Liver (tissue), 9 donors: Measurements from ENCODE around the gene PREX1. TPM values are rescaled to one million over a fixed set of nuclear protein-coding genes. Genes with fewer than 3 reads are reported as not detected.

ENCODE experiments used
- DNase-seq: peaks from one replicate; pipeline ENCODE4 v3.0.0-alpha.2; 2017; ENCODE audit warnings: low spot score
- H3K27ac ChIP-seq, 2 donors: one replicate each; pipeline ENCODE4 v1.7.0; 2013; ENCODE audit warnings: inconsistent platforms in 2 of 2, low read length in 2 of 2, control low read depth in 1 of 2, low read depth in 1 of 2, mild to moderate bottlenecking in 1 of 2
- H3K27me3 ChIP-seq, 4 donors: one replicate each; pipeline versions ENCODE4 v1.6.1 to v1.7.0; 2013; ENCODE audit warnings: low read length in 3 of 4, inconsistent platforms in 1 of 4, mild to moderate bottlenecking in 1 of 4, moderate library complexity in 1 of 4; ENCODE audit not compliant: control insufficient read depth in 4 of 4, insufficient read depth in 4 of 4
- H3K36me3 ChIP-seq, 4 donors: one replicate each; pipeline versions ENCODE4 v1.6.1 to v1.7.0; 2013; ENCODE audit warnings: low read length in 3 of 4, mild to moderate bottlenecking in 3 of 4, low read depth in 1 of 4, moderate library complexity in 1 of 4; ENCODE audit not compliant: control insufficient read depth in 4 of 4, insufficient read depth in 3 of 4
- H3K4me1 ChIP-seq, 4 donors: one replicate each; pipeline versions ENCODE4 v1.6.1 to v1.7.0; 2013; ENCODE audit warnings: low read length in 3 of 4, mild to moderate bottlenecking in 3 of 4, moderate library complexity in 1 of 4; ENCODE audit not compliant: control insufficient read depth in 4 of 4, insufficient read depth in 4 of 4
- H3K4me3 ChIP-seq, 3 donors: one replicate each; pipeline versions ENCODE4 v1.6.1 to v1.7.0; 2013; ENCODE audit warnings: low read length in 3 of 3, control low read depth in 1 of 3, low read depth in 1 of 3, mild to moderate bottlenecking in 1 of 3
- H3K9ac ChIP-seq, 2 donors: one replicate each; pipeline ENCODE4 v1.7.0; 2013; ENCODE audit warnings: low read length in 2 of 2, mild to moderate bottlenecking in 2 of 2, moderate library complexity in 2 of 2, control low read depth in 1 of 2, low read depth in 1 of 2
- H3K9me3 ChIP-seq, 4 donors: one replicate each; pipeline versions ENCODE4 v1.6.1 to v1.7.0; 2013; ENCODE audit warnings: low read length in 3 of 4; ENCODE audit not compliant: control insufficient read depth in 4 of 4
- EGR1 ChIP-seq, 2 donors: IDR thresholded peaks; 2 replicates each; pipeline ENCODE4 v1.6.1; 2016 to 2018; ENCODE audit warnings: antibody characterized with exemption in 2 of 2, low read depth in 2 of 2
- FOXA1 ChIP-seq: IDR thresholded peaks from 2 replicates; pipeline ENCODE4 v1.6.1; 2016; ENCODE audit warnings: antibody characterized with exemption
- FOXA2 ChIP-seq: IDR thresholded peaks from 2 replicates; pipeline ENCODE4 v1.6.1; 2016; ENCODE audit warnings: antibody characterized with exemption
- GABPA ChIP-seq, 2 donors: IDR thresholded peaks in 1 of 2; conservative IDR thresholded peaks in 1 of 2; 2 replicates each; pipeline ENCODE4 v1.6.1; 2016; ENCODE audit warnings: antibody characterized with exemption in 2 of 2, mild to moderate bottlenecking in 1 of 2, moderate library complexity in 1 of 2
- HNF4A ChIP-seq, 2 donors: conservative IDR thresholded peaks; 2 replicates each; pipeline ENCODE4 v1.6.1; 2016; ENCODE audit warnings: antibody characterized with exemption in 2 of 2, mild to moderate bottlenecking in 2 of 2
- HNF4G ChIP-seq: IDR thresholded peaks from 2 replicates; pipeline ENCODE4 v1.6.1; 2016; ENCODE audit warnings: antibody characterized with exemption
- JUND ChIP-seq, 2 donors: IDR thresholded peaks; 2 replicates each; pipeline ENCODE4 v1.6.1; 2016; ENCODE audit warnings: antibody characterized with exemption in 2 of 2
- RAD21 ChIP-seq, 2 donors: IDR thresholded peaks; 2 replicates each; pipeline ENCODE4 v1.6.1; 2016; ENCODE audit warnings: antibody characterized with exemption in 2 of 2, mild to moderate bottlenecking in 2 of 2
- RXRA ChIP-seq, 2 donors: IDR thresholded peaks; 2 replicates each; pipeline ENCODE4 v1.6.1; 2017 to 2018; ENCODE audit warnings: antibody characterized with exemption in 2 of 2, mild to moderate bottlenecking in 1 of 2
- SP1 ChIP-seq: IDR thresholded peaks from 2 replicates; pipeline ENCODE4 v1.6.1; 2018; ENCODE audit warnings: antibody characterized with exemption, mild to moderate bottlenecking
- YY1 ChIP-seq: IDR thresholded peaks from 2 replicates; pipeline ENCODE4 v1.6.1; 2016; ENCODE audit warnings: antibody characterized with exemption, mild to moderate bottlenecking
- WGBS: extraction: QIAGEN DNeasy Blood & Tissue Kit; methylation state at CpG from one replicate; pipeline ENCODE4 v1.1.7; 2013; 5-methylcytosine and 5-hydroxymethylcytosine counted together
- polyA plus RNA-seq, 2 donors: library from polyadenylated mRNA; stranded (reverse) in 1 of 2; unstranded in 1 of 2; fragments of 200-250 nt in 1 of 2; fragments of >200 nt in 1 of 2; fragmentation: Nextera tagmentation in 1 of 2; extraction: Ambion mirVana in 1 of 2; gene quantifications; one replicate each; pipeline versions ENCODE4 v1.2.1 to v1.2.3, GENCODE V29; 2013 to 2015
- total RNA-seq, 2 donors: library from RNA; depleted of rRNA; stranded (reverse); fragments of >200 nt; gene quantifications; one replicate each; pipeline ENCODE4 v1.2.3, GENCODE V29; 2014
- TF ChIP-seq, protein P1 (sequence below): IDR thresholded peaks from 2 replicates; pipeline ENCODE4 v1.6.1; 2016; ENCODE audit warnings: antibody characterized with exemption
- TF ChIP-seq, protein P2 (sequence below): IDR thresholded peaks from 2 replicates; pipeline ENCODE4 v1.6.1; 2016; ENCODE audit warnings: antibody characterized with exemption
- TF ChIP-seq, protein P3 (sequence below): IDR thresholded peaks from 2 replicates; pipeline ENCODE4 v1.6.1; 2016; ENCODE audit warnings: antibody characterized with exemption
- TF ChIP-seq, protein P4 (sequence below): fragments of 150-350 bp; IDR thresholded peaks from 2 replicates; pipeline ENCODE4 v1.5.1; 2017; ENCODE audit warnings: improper control_type of control experiment, low read depth, low read length; ENCODE audit not compliant: missing input control
- donor health status: healthy.
- donor health status: healthy.
- donor health status: healthy.
- donor health status: healthy.
- donor health status: healthy.

PREX1 gene
- total and polyA plus RNA-seq, 4 donors: 2.2 to 18.0 (median 10.8) TPM

DNA sequence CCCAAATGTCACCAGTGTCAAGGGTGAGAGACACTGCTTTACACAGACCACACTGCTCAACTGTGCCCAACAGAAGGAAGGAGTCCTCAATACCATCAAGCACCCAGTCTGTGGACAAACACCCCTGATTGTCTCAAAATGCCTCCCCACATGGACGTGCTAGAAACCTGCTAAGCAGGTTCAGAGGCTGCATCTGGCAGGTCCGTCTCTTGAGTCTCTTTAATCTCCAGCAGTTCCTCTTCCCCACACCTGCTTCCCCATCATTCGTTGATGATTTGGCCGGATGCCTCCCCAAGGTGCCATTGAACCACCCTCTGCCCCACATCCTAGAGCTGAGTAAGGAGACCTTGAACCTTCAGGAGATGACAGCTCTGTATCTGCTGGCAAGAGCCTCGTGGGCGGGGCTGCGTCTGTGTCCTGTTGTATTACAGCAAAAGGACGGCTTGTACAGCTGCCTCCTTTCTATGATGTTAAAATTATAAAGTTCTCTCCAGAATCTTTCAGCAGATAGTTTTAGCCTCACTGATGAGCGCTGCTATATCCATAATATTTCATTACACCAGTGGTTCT is 179.2 kb downstream of the PREX1 start:
- 82% methylated on average over 9 of the region's 9 CpGs for WGBS
- Histone ChIP-seq H3K36me3 (peaks cover 2 to 33% (median 9%) of the 10 kb centered on the region in 4 donors), H3K27me3 (no peaks in the 10 kb centered on the region), H3K4me3 (no peak overlapping the region), H3K9ac (no peak overlapping the region), H3K27ac (no peak overlapping the region), H3K4me1 (peaks cover 0 to under 1% (median 0%) of the 10 kb centered on the region in 4 donors), H3K9me3 (no peaks in the 10 kb centered on the region)
- no peak for DNase-seq
- TF ChIP-seq GABPA (IDR thresholded peaks at IDR 0.05 in 1 of 2, conservative IDR thresholded peaks at IDR 0.05 in 1 of 2): no peak
- TF ChIP-seq FOXA1: no peak

DNA sequence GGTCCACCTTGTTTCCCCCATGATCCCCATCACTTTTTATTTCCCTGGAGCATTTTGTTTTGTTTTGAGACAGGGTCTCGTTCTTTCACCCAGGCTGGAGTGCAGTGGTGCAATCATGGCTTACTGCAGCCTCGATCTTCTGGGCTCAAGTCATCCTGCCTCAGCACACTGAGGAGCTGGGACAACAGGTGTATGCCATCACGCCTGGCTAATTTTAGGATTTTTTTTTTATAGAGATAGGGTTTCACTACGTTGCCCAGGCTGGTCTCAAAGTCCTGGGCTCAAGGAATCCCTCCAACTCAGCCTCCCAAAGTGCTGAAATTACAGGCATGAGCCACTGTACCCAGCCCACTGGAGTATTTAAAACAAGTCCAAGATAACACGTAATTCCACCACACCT is 179.9 kb downstream of the PREX1 start:
- H3K36me3 ChIP-seq: peaks cover 2 to 32% (median 9%) of the 10 kb centered on the region in 4 donors
- TF ChIP-seq, protein P1, sequence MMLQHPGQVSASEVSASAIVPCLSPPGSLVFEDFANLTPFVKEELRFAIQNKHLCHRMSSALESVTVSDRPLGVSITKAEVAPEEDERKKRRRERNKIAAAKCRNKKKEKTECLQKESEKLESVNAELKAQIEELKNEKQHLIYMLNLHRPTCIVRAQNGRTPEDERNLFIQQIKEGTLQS: no peak
- no peak for TF ChIP-seq EGR1 (IDR thresholded peaks at IDR 0.05; ENCODE audit: low read depth in 2 of 2)
- no peak for TF ChIP-seq RAD21 (IDR thresholded peaks at IDR 0.05)
- no peak for TF ChIP-seq HNF4G
- TF ChIP-seq, protein P2, sequence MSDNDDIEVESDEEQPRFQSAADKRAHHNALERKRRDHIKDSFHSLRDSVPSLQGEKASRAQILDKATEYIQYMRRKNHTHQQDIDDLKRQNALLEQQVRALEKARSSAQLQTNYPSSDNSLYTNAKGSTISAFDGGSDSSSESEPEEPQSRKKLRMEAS: no peak
- no peak for TF ChIP-seq GABPA (IDR thresholded peaks at IDR 0.05 in 1 of 2, conservative IDR thresholded peaks at IDR 0.05 in 1 of 2)
- no peak for TF ChIP-seq RXRA (IDR thresholded peaks at IDR 0.05)
- TF ChIP-seq, protein P3, sequence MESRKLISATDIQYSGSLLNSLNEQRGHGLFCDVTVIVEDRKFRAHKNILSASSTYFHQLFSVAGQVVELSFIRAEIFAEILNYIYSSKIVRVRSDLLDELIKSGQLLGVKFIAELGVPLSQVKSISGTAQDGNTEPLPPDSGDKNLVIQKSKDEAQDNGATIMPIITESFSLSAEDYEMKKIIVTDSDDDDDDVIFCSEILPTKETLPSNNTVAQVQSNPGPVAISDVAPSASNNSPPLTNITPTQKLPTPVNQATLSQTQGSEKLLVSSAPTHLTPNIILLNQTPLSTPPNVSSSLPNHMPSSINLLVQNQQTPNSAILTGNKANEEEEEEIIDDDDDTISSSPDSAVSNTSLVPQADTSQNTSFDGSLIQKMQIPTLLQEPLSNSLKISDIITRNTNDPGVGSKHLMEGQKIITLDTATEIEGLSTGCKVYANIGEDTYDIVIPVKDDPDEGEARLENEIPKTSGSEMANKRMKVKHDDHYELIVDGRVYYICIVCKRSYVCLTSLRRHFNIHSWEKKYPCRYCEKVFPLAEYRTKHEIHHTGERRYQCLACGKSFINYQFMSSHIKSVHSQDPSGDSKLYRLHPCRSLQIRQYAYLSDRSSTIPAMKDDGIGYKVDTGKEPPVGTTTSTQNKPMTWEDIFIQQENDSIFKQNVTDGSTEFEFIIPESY: no peak
- no peak for TF ChIP-seq YY1
- TF ChIP-seq, protein P4, sequence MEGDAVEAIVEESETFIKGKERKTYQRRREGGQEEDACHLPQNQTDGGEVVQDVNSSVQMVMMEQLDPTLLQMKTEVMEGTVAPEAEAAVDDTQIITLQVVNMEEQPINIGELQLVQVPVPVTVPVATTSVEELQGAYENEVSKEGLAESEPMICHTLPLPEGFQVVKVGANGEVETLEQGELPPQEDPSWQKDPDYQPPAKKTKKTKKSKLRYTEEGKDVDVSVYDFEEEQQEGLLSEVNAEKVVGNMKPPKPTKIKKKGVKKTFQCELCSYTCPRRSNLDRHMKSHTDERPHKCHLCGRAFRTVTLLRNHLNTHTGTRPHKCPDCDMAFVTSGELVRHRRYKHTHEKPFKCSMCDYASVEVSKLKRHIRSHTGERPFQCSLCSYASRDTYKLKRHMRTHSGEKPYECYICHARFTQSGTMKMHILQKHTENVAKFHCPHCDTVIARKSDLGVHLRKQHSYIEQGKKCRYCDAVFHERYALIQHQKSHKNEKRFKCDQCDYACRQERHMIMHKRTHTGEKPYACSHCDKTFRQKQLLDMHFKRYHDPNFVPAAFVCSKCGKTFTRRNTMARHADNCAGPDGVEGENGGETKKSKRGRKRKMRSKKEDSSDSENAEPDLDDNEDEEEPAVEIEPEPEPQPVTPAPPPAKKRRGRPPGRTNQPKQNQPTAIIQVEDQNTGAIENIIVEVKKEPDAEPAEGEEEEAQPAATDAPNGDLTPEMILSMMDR: no peak
- TF ChIP-seq HNF4A (conservative IDR thresholded peaks at IDR 0.05): no peak
- TF ChIP-seq FOXA2: no peak
- no peak for TF ChIP-seq JUND (IDR thresholded peaks at IDR 0.05)
- no peak overlapping the region for H3K27ac ChIP-seq
- H3K4me3 ChIP-seq: no peak overlapping the region
- H3K27me3 ChIP-seq: no peaks in the 10 kb centered on the region
- WGBS: 81% methylated on average over 5 of the region's 5 CpGs
- H3K9me3 ChIP-seq: no peaks in the 10 kb centered on the region
- no peak overlapping the region for H3K9ac ChIP-seq
- H3K4me1 ChIP-seq: no peaks in the 10 kb centered on the region
- DNase-seq: no peak

DNA sequence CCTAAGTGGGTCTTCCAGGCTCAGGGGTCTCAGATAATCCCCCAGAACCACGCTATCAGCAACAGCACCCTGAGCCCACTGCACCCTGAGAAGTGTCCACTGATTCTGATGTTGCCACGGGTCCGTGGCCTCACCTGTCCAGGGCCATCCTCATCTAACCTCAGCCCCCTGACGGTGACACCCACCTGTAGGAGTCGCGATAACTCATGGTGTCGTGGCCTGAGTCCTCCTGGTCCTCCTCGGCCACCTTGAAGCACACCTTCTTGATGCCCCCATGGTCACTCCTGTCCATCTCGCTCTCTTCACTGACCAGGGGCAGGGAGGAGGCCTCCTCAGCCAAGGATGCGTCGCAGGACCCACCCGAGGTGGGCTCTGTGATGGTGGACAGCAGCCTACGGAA is 182.1 kb downstream of the PREX1 start:
- WGBS: 97% methylated on average over 13 of the region's 13 CpGs
- no peak for DNase-seq
- Histone ChIP-seq H3K9me3 (no peaks in the 10 kb centered on the region), H3K4me3 (no peak overlapping the region), H3K9ac (no peak overlapping the region), H3K27ac (no peak overlapping the region), H3K36me3 (peaks cover 2 to 28% (median 8%) of the 10 kb centered on the region in 4 donors), H3K27me3 (no peaks in the 10 kb centered on the region), H3K4me1 (no peaks in the 10 kb centered on the region)
- TF ChIP-seq FOXA1: no peak
- no peak for TF ChIP-seq JUND (IDR thresholded peaks at IDR 0.05)
- no peak for TF ChIP-seq SP1
- TF ChIP-seq HNF4A (conservative IDR thresholded peaks at IDR 0.05): no peak
- TF ChIP-seq RAD21 (IDR thresholded peaks at IDR 0.05): no peak
